Cardiac fibroblast (primary cell): ENCODE data around the gene GYS2.

ENCODE experiments used
- DNase-seq, 2 donors: peaks; one replicate each; pipeline versions ENCODE4 v3.0.0 to v3.0.0-alpha.2; 2010; ENCODE audit warnings: low read depth in 2 of 2
- H3K4me3 ChIP-seq, 2 donors: replicated peaks in 1 of 2; 1 replicate in 1 of 2; 2 replicates in 1 of 2; pipeline ENCODE4 v1.5.1; 2011; ENCODE audit warnings: low read depth in 2 of 2, low read length in 2 of 2, mild to moderate bottlenecking in 2 of 2, moderate library complexity in 1 of 2
- TF ChIP-seq, protein P1 (sequence below): IDR thresholded peaks from one replicate; pipeline ENCODE4 v1.5.1; 2011; ENCODE audit warnings: low read depth, mild to moderate bottlenecking, low read length, inconsistent platforms

GYS2 gene

GRCh38 chr12:21571046-21571445, 33.6 kb downstream of the GYS2 start:
- TF ChIP-seq, protein P1, sequence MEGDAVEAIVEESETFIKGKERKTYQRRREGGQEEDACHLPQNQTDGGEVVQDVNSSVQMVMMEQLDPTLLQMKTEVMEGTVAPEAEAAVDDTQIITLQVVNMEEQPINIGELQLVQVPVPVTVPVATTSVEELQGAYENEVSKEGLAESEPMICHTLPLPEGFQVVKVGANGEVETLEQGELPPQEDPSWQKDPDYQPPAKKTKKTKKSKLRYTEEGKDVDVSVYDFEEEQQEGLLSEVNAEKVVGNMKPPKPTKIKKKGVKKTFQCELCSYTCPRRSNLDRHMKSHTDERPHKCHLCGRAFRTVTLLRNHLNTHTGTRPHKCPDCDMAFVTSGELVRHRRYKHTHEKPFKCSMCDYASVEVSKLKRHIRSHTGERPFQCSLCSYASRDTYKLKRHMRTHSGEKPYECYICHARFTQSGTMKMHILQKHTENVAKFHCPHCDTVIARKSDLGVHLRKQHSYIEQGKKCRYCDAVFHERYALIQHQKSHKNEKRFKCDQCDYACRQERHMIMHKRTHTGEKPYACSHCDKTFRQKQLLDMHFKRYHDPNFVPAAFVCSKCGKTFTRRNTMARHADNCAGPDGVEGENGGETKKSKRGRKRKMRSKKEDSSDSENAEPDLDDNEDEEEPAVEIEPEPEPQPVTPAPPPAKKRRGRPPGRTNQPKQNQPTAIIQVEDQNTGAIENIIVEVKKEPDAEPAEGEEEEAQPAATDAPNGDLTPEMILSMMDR: no peak
- no peak for DNase-seq
- H3K4me3 ChIP-seq: no peak overlapping the region

DNA sequence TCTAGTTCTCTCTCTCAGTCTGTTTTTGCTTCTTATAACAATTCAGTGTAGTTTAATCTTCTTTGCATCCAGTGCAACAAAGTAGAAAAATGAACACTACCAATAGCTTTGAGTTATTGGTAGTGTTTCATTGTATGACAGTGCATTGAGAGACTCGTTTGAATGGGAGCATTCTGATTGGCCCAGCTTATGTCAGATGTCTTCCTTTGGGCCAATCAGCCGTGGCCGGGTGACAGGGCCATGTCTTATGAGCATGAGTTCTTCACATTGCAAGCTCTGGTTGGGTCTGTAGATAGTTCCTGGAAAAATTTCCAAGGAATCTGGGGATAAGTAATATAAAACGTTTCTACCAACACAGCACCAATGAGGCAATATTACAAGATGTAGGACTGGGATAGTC, 36.5 kb downstream of the GYS2 start:
- TF ChIP-seq, protein P1: no peak
- no peak overlapping the region for H3K4me3 ChIP-seq
- no peak for DNase-seq

DNA sequence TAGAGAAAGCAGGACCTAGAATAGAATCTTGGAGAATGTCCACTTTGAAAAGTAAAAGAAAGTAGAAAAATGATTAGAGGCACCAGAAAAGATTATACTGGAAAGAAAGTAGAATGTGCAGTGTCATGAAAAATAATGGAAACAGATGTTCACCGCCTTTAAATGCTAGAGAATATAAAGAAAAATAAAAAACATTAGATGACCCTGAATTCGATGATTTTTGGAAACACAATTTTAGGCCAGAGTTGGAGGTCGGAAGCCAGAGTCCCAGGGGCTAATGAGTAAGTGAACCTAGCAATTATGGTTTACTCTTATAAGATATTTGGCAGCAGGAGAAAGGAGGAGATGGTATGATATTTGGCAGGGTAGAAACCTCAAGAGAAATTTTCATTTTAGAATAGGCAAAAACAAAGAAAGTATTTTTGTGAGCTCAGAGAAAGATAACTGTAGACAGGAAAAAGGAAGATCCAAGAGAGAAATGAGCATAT, 37.7 kb downstream of the GYS2 start:
- no peak overlapping the region for H3K4me3 ChIP-seq
- no peak for DNase-seq
- TF ChIP-seq, protein P1: no peak

- H3K4me3 ChIP-seq: no peak overlapping the region
- TF ChIP-seq, protein P1: no peak
- DNase-seq: no peak
These were observed 38.3 kb downstream of the GYS2 start for GRCh38 chr12:21566223-21566906.

DNA sequence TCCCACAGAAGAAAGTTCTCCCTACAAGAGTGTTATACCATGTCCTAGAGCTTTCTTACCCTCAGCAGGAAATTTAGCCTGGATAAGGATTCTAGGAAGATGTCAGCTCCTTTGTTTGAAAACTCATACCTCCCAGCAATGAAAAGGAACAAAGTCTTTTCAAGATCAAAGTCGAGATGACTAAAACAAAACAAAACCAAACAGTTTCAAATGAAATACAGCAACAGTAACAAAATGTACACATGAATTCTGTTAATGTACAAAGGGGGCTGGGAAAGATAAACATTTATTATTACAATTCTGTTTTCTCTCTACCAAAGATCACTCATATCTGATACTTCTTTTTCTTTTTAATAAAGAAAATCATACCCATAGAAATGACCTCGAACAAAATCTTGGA, 41.8 kb downstream of the GYS2 start:
- TF ChIP-seq, protein P1: no peak

GRCh38 chr12:21561158-21561557, 43.5 kb downstream of the GYS2 start:
- TF ChIP-seq, protein P1: no peak
- peak in 1 of 2 donors; percentile 8 for DNase-seq
- no peak overlapping the region for H3K4me3 ChIP-seq

More for the DNA sequence above, 41.8 kb downstream of the GYS2 start:
- no peak overlapping the region for H3K4me3 ChIP-seq
- DNase-seq: no peak
